CMK (cell line): ENCODE results near the gene CHMP2B.

Experiments
- DNase-seq: peaks from one replicate; pipeline ENCODE4 v3.0.0-alpha.2; 2010; ENCODE audit warnings: low read depth

The CHMP2B gene, protein sequence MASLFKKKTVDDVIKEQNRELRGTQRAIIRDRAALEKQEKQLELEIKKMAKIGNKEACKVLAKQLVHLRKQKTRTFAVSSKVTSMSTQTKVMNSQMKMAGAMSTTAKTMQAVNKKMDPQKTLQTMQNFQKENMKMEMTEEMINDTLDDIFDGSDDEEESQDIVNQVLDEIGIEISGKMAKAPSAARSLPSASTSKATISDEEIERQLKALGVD

DNA sequence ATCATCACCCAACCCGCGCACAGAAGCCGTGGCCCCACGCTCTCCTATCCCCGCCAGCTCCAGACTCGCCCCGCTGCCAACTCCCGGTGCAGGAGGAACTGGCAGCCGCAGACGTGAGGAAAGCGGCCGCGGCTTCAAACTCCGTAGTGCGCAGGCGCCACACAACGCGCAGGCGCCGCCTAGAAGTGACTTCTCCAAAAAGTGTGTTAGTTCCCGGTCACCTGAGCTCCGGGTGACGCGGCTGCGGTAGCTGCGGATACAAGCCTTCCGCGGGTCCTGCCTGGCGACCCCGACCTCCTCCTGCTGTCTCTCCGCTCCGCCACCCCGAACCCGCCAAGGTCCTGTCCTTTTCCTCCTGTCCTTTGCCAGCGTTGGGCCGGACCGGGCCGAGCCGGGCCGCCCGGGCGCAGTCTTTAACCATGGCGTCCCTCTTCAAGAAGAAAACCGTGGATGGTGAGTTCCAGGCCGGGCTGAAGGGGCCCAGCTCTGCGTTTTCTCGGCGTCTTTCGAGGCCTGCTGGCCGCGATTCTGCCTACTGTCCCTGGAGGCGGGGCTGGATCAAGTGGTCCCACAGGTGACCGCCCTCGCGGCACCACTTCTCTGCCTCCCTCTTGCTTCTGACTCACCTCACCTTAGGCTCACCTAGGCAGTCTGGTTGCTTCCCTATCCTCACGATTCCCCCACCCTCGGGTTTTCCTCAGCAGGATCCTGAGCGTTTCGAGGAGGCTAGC is at the start of gene CHMP2B:
Gene CHMP2B (plus strand): TSS at position 206 of the 731 bp plus-strand sequence. CDS start 214 bp downstream, at position 420.
- DNase-seq = peak; percentile 15

DNA sequence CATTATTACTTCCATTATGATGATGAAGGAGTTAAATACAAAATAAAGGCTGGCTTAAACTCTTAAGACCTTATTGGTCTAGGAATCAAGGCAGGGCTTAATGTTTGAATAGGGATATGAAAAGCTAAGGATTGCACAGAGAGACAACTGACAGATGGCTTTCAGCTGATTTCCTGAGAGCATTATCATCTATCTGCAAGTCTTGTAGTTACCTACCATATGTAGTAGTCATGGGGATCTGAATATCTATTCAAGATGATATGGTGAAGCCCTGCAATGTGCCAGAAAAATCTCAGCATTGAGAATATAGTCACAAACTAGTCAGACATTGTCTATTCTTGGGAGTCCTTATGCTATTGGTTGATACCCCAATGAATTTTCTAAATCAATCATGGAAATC is 47.5 kb upstream of the CHMP2B start:
- DNase-seq = no peak

DNA sequence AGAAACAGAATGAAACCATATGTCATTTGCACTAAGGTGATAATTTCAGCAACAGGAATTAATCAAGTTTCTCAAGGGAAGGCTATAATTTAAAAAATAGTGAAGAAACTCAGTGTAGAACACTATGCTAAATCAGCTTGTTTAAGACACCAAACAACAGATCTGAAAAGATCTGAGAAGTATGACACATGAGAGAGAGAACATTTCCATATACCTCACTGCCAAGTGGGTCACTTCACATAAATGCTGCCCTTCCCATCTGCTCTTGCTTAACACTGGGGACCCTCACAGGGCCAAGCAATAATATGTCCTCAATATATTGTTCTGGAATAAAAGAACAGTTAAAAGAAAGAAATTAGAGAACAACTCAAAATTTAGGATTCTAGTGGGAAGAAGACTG is 45.6 kb upstream of the CHMP2B start:
- DNase-seq = no peak

DNA sequence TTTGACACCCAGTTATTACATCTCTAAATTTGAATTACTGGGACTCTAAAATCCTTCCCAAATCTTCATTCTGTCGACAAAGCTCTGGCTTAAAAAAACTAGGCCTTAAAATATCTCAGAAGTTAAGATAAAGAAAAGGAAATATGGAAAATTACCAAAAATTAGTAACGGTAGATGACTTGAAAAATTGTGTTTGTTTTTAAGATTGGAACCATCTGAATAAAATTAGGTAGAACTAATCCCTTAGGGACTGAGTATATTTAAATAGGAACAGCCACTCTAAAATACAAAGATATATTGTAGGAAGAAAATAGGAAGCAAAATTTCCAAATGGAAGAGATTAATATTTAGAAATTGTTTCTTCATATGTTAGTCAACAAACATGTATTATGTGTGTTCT is 45.1 kb upstream of the CHMP2B start:
- DNase-seq = no peak

DNA sequence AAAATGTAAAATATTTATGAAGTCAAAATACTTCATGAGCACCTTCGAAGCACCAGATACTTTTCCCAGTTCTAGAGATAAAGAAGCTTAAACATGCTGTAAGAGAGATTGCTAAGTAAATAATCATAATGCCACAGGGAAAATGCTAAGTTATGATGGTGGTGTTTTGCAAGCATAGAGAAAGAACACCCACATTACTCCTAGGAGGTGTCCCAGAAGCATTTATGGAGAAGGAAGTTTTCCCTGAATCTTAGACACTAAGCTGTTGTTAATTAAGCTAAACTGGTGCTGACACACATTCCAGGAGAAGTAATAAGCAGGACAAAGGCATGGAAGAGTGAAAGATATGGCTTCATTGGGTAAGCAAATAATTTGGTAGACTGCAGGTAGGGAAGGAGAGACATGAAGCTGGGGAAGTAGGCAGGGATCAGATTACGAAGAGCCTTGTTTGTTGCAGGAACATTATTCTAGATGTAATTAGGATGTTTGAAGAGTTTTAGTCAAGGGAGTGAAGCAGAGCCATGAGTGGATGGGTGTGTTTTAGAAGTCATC is 40.4 kb upstream of the CHMP2B start:
- DNase-seq = no peak

DNA sequence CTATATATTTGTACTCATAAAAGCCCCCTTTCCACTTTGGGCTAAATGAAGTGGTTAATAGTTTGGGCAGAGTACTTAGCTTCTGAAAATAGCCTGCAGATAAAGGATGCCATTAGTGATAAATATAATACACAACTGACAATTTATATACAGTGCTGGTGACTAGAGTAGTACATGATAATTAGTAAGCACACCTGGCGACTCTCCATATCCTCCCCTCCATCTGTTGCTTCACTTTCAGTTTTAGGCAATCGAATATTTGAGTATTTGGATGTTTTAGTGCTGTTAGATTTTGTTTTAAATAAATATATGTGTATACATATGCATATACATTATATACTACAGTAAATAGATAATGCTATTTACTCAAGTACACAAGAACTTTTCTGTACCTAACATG is 35.9 kb upstream of the CHMP2B start:
- DNase-seq = no peak

DNA sequence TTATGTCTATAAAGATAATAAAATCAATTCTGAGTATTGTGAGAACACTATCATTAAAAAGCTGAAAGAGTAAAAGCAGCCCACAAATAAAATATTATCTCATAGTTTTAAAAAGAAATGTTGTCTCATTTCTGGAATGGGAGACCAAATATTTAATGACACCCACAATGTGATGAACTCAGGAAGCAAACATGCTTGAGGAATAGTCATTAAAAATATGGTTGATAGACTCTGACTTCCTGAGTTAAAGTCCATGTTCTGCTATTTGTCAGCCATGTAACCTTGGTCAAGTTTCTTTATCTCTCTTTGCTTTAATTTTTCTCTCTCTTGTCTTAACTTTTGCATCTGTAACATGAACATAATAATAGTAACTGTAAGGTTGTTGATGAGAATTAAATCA is 35.5 kb upstream of the CHMP2B start:
- DNase-seq = no peak

DNA sequence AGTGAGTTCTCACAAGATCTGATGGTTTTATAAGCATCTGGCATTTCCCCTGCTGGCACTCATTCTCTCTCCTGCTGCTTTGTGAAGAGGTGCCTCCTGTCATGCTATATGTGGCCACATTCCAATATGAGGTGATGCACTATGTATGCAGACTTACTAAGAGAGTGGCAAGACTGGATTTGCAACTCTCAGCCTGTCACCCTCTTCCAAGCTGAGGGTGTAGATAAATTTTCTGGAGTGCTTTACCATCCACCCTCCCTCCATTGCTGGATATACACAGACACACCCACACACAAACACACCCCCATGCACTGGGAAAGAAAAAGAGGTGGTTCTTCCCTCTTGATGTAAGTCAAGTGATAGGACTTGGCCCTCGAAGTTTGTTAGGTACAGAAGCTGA is 30.2 kb upstream of the CHMP2B start:
- no peak for DNase-seq

DNA sequence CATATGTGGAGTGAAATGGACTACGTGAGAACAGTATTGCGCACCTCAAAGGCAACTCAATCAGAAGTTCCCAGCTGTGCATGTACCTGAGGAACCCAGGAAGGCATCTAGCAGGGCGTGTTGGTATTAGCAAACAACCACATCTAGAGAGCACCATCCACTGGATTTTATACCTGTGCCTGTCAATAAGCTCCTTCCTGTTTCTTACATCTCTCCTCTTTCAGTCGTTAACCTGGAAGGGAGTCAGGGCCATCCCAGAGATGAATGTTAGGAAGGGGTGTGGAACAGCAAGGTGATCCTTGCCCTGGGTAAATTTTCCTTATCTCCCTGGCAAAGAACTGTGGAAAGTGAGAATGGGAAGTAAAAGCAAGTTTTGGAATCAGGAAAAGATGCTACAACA is 29.6 kb upstream of the CHMP2B start:
- no peak for DNase-seq

DNA sequence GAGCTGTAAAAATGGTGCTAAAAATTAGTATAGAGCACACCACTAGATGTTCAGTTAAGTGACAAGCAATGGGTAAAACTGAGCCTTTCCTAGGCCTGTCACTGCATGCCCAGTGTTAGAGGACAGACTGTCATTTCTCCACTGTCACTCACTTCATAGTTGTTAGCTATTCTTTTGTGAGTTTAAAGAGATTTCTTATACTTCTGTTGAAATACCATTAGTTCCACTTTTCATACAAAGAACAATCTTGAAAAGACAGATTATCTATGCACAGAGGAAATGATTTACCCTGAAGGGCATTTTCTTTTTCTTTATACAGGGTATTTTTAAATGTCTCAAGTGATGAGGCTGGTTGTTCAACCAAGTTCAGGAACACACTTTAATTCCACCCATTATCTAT is 28.3 kb upstream of the CHMP2B start:
- no peak for DNase-seq

DNA sequence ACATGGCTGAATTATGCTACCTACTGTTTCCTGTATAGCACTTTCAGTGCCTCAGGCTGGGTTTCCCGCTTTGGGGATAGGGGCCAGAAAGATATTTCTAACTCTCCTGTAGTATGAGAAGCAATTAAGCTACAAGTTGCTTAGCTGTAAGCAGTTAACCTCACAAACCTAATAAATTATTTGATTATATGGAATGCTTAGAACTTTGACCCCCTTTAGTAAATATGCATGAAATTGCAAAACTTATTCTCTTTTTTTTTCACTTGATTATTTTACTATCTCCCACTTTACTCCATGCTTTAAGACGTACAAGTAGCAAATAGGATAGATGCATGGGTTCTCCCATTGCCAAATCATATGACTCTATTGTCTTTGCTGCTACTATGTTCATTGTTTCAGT is 27.5 kb upstream of the CHMP2B start:
- DNase-seq = no peak

DNA sequence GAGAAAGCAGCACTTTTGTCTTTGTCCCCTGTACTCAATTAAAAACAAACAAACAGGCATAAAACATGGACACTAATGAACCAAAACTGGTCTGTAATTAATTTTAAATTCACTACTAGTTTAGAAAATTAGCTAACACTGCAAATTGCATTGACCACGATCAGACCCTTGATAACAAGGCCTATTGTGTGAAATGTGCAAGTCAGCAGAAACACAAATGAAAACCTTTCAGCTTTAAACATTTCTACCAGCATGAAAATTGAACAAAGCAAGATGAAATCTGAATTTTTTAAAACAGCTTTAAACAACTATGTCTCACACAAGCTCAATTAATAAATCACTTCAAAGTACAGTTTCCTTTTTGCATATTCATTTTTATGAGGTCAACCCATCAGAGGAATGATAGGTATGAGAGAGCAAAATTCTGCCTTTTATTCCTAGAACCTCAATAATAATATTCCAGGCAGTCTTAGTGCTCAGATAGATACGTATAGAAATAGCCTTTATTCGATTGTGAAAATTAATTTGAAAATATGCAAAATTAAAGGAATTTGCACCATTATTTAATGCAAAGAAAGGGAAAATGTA is 27.0 kb upstream of the CHMP2B start:
- no peak for DNase-seq

DNA sequence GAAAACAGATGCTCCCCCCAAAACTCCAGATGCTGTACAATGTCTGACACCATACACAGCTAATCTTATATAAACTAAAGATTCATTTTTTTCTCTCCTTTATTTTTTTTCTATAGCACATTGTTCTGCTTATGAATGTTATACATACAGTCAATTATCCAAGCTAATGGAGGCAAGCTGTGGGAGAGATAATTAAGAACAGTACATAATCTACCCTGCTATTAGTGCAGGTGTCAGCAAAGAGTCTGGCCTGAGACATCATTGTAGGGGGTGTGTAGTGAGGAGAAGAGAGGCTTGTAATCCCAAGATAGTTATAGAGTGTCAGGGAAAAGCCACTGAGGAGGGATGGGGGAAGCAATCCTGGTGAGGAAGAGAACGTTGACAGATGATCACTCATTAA is 25.4 kb upstream of the CHMP2B start:
- DNase-seq = no peak

DNA sequence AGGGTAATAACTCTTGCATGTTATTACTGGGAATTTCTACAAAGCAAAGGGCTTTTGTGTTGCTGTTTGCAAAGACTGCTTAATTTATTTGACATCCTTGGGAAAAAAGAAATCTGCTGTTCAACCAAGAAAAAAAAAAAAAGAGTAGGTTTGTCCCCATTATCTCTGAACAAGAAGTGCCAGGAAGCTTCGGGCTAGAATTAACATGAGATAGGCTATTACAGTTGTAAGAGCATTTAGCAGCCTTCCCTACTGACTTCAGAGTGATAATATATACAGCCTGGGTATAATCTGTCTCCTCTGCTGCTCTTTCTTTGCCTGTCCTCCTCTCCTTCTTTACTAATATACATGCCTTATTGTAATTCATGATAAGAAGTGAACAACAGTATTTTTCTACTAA is 23.3 kb upstream of the CHMP2B start:
- no peak for DNase-seq

DNA sequence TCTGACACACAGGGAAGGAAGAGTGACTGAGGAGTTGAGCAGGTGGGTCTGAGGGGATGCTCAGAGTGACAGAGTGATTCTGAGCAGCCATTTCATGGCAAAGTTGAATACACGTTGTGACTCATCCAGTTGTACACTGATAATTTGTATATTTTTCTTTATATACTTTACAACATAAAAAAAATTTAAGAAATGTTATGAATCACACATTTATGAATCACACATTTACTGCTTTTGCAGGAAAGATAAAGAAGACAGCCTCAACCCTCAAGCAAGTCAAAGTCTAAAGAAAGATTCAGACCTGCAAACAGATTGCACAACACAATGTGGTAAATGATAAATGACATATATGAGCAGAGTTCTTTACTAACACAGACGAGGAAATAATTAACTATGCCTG is 21.0 kb upstream of the CHMP2B start:
- DNase-seq = no peak

DNA sequence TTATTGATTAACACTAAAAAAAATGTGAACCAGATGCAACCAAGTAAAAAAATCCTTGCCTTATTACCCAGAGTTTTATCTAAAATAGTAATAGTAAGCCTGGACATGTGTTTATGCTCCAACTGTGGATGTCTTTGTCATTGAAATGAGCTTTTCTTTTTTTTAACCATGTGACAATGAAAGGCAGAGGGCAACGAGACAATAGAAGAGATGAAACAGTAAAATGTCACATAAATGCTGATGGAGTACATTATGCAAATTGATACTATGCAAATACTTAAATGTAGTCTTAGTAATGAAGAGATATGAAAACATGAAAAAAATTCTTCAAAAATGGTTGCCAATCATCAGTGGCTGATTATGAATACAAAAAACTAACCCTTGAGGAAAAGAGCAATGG is 20.5 kb upstream of the CHMP2B start:
- DNase-seq = no peak

DNA sequence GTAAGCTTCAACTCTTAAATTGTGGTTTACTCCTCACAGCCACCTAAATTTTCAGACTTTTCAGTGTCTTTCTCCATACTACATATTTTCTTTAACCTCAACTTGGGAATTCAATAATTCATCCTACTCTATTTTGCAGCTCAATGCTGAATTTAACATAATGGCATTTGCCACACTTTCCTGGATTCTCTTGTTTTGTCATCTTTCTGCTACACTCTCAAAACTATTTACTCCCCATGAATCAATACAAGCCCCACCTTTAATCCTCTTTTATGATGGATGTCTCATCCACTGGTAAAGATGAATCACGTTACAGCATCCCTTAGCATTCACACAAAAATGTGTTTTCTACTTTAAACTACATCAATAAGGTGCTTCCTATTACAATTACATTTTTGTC is 19.6 kb upstream of the CHMP2B start:
- no peak for DNase-seq

DNA sequence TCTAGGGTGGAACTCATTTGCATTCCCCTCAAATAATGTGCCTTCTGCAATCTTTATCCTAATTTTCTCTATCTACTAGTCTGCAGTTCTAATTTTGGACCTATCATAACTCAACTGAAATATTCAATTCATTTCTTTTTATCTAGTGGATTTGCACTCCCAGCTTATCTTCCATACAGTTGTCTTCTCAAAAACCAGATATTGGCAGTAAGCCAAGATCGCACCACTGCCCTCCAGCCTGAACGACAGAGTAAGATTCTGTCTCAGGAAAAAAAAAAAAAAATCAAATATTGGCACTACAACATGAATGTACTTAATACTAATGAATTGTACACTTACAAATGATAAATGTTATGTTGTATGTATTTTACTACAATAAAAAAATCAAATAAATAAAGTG is 18.0 kb upstream of the CHMP2B start:
- DNase-seq = no peak

DNA sequence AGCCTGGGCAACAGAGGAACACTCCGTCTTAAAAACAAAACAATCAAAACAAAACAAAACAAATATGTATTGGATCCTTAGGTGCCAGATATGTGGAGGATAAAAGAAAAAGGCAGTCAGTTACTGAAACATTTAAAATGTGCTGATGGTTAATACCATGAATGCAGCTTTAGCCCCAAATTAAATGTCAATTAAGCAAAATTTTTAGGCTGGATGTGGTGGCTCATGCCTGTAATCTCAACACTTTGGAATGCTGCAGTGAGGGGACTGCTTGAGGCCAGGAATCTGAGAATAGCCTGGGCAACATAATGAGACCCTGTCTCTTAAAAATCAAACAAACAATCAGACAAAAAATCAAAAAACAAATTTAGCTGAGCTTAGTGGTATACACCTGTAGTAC is 8.5 kb upstream of the CHMP2B start:
- DNase-seq = no peak

DNA sequence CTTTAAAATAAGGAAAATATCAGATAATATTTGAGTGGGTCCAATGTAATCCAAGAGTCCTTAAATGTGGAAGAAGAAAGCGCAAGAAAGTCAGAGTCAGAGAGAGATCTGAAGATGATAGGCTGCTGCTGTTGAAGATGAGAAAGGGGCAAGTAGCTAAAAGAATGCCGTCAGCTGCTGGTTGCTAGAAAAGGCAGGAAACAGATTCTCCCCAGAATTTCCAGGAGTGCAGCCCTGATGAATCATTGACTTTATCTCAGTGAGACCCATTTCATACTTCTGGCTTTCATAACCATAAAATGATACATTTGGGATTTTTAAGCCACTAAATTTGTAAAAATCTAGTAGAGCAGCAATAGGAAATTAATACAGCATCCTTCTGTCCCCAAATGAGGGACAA is 7.5 kb upstream of the CHMP2B start:
- DNase-seq = no peak

DNA sequence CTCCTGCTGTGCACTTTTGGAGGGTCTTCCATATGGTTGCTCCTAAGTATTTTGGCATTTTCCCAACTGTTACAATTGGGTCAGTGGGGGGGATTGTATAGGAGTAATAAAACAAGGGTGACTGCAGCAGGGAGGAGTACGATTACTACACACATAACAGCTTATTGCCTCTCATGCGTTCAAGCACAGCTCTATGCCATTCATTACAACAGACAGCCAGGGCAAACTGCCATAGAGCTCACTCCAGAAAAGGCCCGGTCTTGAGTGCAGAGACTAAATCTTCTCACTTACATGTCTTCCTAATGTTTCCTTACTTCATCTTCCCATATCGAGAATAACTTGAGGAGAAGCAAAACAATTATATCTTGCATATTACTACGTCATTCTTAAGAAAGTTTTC is 1.4 kb upstream of the CHMP2B start:
- no peak for DNase-seq

DNA sequence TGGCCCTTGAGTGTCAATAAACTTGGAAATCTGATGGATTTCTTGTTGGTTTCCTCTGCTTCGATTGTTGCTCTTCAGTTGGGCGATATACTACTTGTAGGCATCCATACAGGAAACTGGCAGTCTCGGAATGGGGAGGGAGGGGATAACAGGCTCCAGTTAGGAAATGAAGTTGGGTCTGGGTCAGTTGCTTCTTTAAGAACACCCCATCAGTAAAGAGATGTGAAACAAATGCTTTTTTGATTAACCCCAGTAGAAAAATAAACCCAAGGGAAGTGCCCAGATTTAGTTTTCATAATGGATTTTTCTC is 681 bp downstream of the CHMP2B start:
- DNase-seq = no peak

DNA sequence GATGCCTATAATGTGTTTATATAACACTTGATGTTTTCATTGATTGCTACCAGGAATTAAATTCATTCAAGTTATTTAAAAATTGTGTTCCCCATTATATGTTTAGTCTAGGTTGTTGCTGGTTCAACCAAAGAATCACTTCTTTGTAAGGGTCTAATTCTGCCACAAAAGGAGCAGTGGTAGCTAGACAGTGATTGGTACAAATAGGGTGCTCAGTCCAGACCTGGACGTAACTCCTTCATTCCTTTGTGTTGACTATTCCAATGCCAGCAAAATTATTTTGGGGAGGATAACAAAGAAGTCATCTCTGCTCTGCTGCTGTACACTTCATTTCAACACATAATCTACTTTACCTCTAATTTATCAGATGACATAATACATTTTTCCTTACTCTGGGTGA is 1.2 kb downstream of the CHMP2B start:
- no peak for DNase-seq

DNA sequence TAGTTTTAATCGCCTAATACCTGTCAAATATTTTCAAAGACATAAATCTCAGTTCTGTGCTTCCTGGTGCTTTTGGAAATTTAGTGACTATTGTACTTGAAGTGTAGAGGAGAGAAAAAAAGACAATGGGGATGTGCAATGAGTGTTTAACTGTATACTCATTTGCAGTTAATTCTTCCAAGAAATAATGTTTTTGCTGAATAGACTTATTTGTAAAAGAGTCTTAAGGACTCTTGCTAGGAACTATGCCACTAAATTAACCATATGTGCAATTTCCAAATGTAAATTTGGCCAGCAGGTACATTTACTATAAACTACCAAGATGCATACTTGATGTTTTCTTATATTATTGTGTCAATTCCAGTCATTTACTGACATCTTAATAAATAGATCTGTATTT is 2.0 kb downstream of the CHMP2B start:
- no peak for DNase-seq
